AG08395 (cell line): ENCODE measurements around the gene BRINP2.
A peak's percentile ranks its signal among the peaks of the same experiment; 100 is the strongest.

Experiments
- DNase-seq: peaks from one replicate; pipeline ENCODE4 v3.0.0; 2012; ENCODE audit warnings: mixed read lengths, low spot score

BRINP2 gene

GRCh38 chr1:177275736-177276135 is 105.0 kb downstream of the BRINP2 start:
- no peak for DNase-seq

- DNase-seq: no peak
Measured at GRCh38 chr1:177278626-177279390, 108.0 kb downstream of the BRINP2 start.

- no peak for DNase-seq
Measured at GRCh38 chr1:177281901-177282300, 111.1 kb downstream of the BRINP2 start.

GRCh38 chr1:177282976-177283375 is 112.2 kb downstream of the BRINP2 start:
- DNase-seq: no peak

GRCh38 chr1:177283380-177283779 is 112.6 kb downstream of the BRINP2 start:
- DNase-seq: no peak

GRCh38 chr1:177286396-177286795 is 115.6 kb downstream of the BRINP2 start:
- no peak for DNase-seq

- no peak for DNase-seq
Measured at GRCh38 chr1:177287270-177287669, 116.5 kb downstream of the BRINP2 start.

GRCh38 chr1:177287994-177288393 is 117.2 kb downstream of the BRINP2 start:
- DNase-seq: no peak

- DNase-seq: no peak
Measured at GRCh38 chr1:177289532-177289931, 118.8 kb downstream of the BRINP2 start.

- no peak for DNase-seq
Measured at GRCh38 chr1:177300431-177300830, 129.7 kb downstream of the BRINP2 start.

GRCh38 chr1:177301425-177302124 is 130.8 kb downstream of the BRINP2 start:
- no peak for DNase-seq

GRCh38 chr1:177302357-177303044 is 131.7 kb downstream of the BRINP2 start:
- DNase-seq: peak; percentile 16

GRCh38 chr1:177305040-177306018 is 134.6 kb downstream of the BRINP2 start:
- DNase-seq: no peak

- no peak for DNase-seq
Measured at GRCh38 chr1:177306019-177306415, 135.3 kb downstream of the BRINP2 start.

GRCh38 chr1:177306981-177307380 is 136.2 kb downstream of the BRINP2 start:
- no peak for DNase-seq

GRCh38 chr1:177307771-177308170 is 137.0 kb downstream of the BRINP2 start:
- DNase-seq: peak; percentile 31

GRCh38 chr1:177309880-177310279 is 139.1 kb downstream of the BRINP2 start:
- DNase-seq: no peak

- no peak for DNase-seq
Measured at GRCh38 chr1:177310326-177310725, 139.6 kb downstream of the BRINP2 start.

GRCh38 chr1:177311111-177311510 is 140.4 kb downstream of the BRINP2 start:
- DNase-seq: no peak

GRCh38 chr1:177311586-177311985 is 140.8 kb downstream of the BRINP2 start:
- no peak for DNase-seq

- no peak for DNase-seq
Measured at GRCh38 chr1:177315261-177315660, 144.5 kb downstream of the BRINP2 start.

GRCh38 chr1:177315761-177316160 is 145.0 kb downstream of the BRINP2 start:
- DNase-seq: no peak
